T47D (cell line): Measurements from ENCODE around the gene FBXO5.
"Not testable (repeated sequence)": the region's sequence is repeated elsewhere in the genome, so short reads cannot be mapped to it uniquely, and the experiment has no call there.

ENCODE experiments used
- DNase-seq, 2 experiments: peaks; one replicate each; pipeline versions ENCODE4 v3.0.0 to v3.0.0-alpha.2; 2011 to 2012; ENCODE audit warnings: low read depth in 1 of 2, low spot score in 1 of 2
- JUND ChIP-seq: IDR thresholded peaks from 2 replicates; pipeline ENCODE4 v1.6.1; 2012; ENCODE audit warnings: low read depth
- in situ Hi-C: cut with HindIII; loops from 2 replicates; pipeline ENCODE4 v1.10.0; 2016; ENCODE audit warnings: low sequenced_read_pairs, low pct_unique_long_range_greater_than_20kb

FBXO5 gene

GRCh38 chr6:152981989-152982903, 595 bp downstream of the FBXO5 start:
- no peak for DNase-seq
- no peak for TF ChIP-seq JUND
- in situ Hi-C loops, result no loop called here

GRCh38 chr6:152981219-152981618, 1.6 kb downstream of the FBXO5 start:
- TF ChIP-seq JUND, result no peak
- DNase-seq, result no peak
- in situ Hi-C loops, result no loop called here

- no peak for TF ChIP-seq JUND
- in situ Hi-C loops, result no loop called here
Observed at GRCh38 chr6:152980656-152981055, 2.2 kb downstream of the FBXO5 start.

GRCh38 chr6:152979116-152979515, 3.7 kb downstream of the FBXO5 start:
- in situ Hi-C loops, result no loop called here
- TF ChIP-seq JUND, result no peak
- no peak for DNase-seq

More at GRCh38 chr6:152980656-152981055, 2.2 kb downstream of the FBXO5 start:
- no peak for DNase-seq

GRCh38 chr6:152978058-152978457, 4.8 kb downstream of the FBXO5 start:
- TF ChIP-seq JUND, result no peak
- in situ Hi-C loops, result no loop called here

GRCh38 chr6:152977556-152977955, 5.3 kb downstream of the FBXO5 start:
- in situ Hi-C loops, result no loop called here
- no peak for DNase-seq

More at GRCh38 chr6:152978058-152978457, 4.8 kb downstream of the FBXO5 start:
- no peak for DNase-seq

GRCh38 chr6:152976749-152977148, 6.1 kb downstream of the FBXO5 start:
- TF ChIP-seq JUND, result no peak
- in situ Hi-C loops, result no loop called here
- DNase-seq, result no peak

More at GRCh38 chr6:152977556-152977955, 5.3 kb downstream of the FBXO5 start:
- TF ChIP-seq JUND, result no peak

GRCh38 chr6:152975204-152975915, 7.5 kb downstream of the FBXO5 start:
- in situ Hi-C loops, result no loop called here
- DNase-seq, result no peak

GRCh38 chr6:152973916-152974315, 8.9 kb downstream of the FBXO5 start:
- TF ChIP-seq JUND, result no peak
- no peak for DNase-seq
- in situ Hi-C loops, result no loop called here

More at GRCh38 chr6:152975204-152975915, 7.5 kb downstream of the FBXO5 start:
- TF ChIP-seq JUND, result no peak

- in situ Hi-C loops, result no loop called here
- DNase-seq, result no peak
- no peak for TF ChIP-seq JUND
Observed at GRCh38 chr6:152969688-152970418, 13.0 kb downstream of the FBXO5 start.

- in situ Hi-C loops, DNase-seq: not testable (repeated sequence)
Observed at GRCh38 chr6:152966168-152966894, 16.5 kb downstream of the FBXO5 start.

- in situ Hi-C loops, result no loop called here
- DNase-seq, result no peak
- no peak for TF ChIP-seq JUND
Observed at GRCh38 chr6:152959333-152959732, 23.5 kb downstream of the FBXO5 start.
